Chondrocyte (in vitro differentiated cells): Measurements from ENCODE around the gene ADCY7. TPM values are rescaled to one million over a fixed set of nuclear protein-coding genes. Genes with fewer than 3 reads are reported as not detected.

Source experiments
- DNase-seq: peaks from one replicate; pipeline ENCODE4 v3.0.0; 2021; ENCODE audit warnings: mixed read lengths, low spot score
- H3K27ac Mint-ChIP-seq: one replicate; pipeline ENCODE4 v1.8.0; 2021; ENCODE audit warnings: mild to moderate bottlenecking, moderate library complexity, mixed read lengths; ENCODE audit not compliant: unreplicated experiment
- H3K27me3 Mint-ChIP-seq: 2 replicates; pipeline ENCODE4 v1.8.0; 2021; ENCODE audit warnings: low read depth, mixed read lengths
- H3K36me3 Mint-ChIP-seq: 2 replicates; pipeline ENCODE4 v1.8.0; 2021; ENCODE audit warnings: low read depth, mixed read lengths
- H3K4me1 Mint-ChIP-seq: 2 replicates; pipeline ENCODE4 v1.8.0; 2021; ENCODE audit warnings: low read depth, mild to moderate bottlenecking, mixed read lengths
- H3K4me3 Mint-ChIP-seq: one replicate; pipeline ENCODE4 v1.8.0; 2021; ENCODE audit warnings: mild to moderate bottlenecking, moderate library complexity, mixed read lengths; ENCODE audit not compliant: unreplicated experiment
- H3K9me3 Mint-ChIP-seq: 2 replicates; pipeline ENCODE4 v1.8.0; 2021; ENCODE audit warnings: low read depth, mixed read lengths
- CTCF ChIP-seq: fragments of 200-600 bp; sonication (generic); IDR thresholded peaks from 2 replicates; pipeline ENCODE4 v1.5.0; 2021; ENCODE audit warnings: antibody characterized with exemption, mild to moderate bottlenecking, moderate library complexity
- total RNA-seq: library from RNA; stranded (reverse); gene quantifications from 3 replicates; pipeline ENCODE4 v1.2.1, GENCODE V29; 2021

The ADCY7 gene
- total RNA-seq, 1 donor from 2014 or later, result 9.1 TPM

GRCh38 chr16:50228364-50228868 lies 37.9 kb upstream of the ADCY7 start:
- Mint-ChIP-seq H3K4me1 (peaks cover 14% of the 10 kb centered on the region), H3K9me3 (no peaks in the 10 kb centered on the region), H3K36me3 (peaks cover 17% of the 10 kb centered on the region), H3K4me3 (no peak overlapping the region), H3K27ac (no peak overlapping the region), H3K27me3 (no peaks in the 10 kb centered on the region)
- no peak for TF ChIP-seq CTCF
- DNase-seq, result no peak

DNA sequence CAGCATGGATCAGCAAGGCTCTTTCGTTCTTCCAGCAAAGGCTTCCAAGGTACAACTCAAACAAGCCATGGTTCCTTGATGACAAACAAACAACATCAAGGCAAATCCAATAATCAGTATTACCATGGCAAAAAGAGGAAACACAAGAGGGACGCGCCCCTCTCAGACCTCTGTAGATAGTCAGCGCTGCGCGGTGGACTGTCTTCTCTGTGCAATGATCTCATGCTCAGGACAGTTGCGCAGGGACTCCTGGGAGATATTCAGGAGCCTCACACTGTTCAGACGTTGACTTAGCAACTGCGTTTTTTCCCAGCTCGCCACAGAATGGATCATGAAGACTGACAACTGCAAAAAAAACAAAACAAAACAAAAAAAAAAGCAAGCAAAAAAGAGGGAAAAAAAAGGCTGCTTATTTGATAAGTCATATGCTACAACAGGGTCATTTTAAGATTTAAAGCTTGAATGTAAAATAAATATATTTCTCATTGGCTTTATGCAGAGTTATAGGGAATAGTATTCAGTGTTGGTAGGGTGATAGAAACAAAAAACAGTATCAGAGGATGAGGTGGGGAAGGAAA lies 37.1 kb upstream of the ADCY7 start:
- DNase-seq, result no peak
- Mint-ChIP-seq H3K4me1 (peaks cover 16% of the 10 kb centered on the region), H3K36me3 (peaks cover 17% of the 10 kb centered on the region), H3K4me3 (no peak overlapping the region), H3K9me3 (no peaks in the 10 kb centered on the region), H3K27ac (no peak overlapping the region), H3K27me3 (no peaks in the 10 kb centered on the region)
- no peak for TF ChIP-seq CTCF

GRCh38 chr16:50234771-50235556 lies 31.4 kb upstream of the ADCY7 start:
- Mint-ChIP-seq H3K9me3 (no peaks in the 10 kb centered on the region), H3K27me3 (no peaks in the 10 kb centered on the region), H3K36me3 (no peaks in the 10 kb centered on the region), H3K4me1 (peaks cover 36% of the 10 kb centered on the region), H3K27ac (no peak overlapping the region), H3K4me3 (no peak overlapping the region)
- DNase-seq, result no peak
- TF ChIP-seq CTCF, result no peak

- H3K9me3 Mint-ChIP-seq, result no peaks in the 10 kb centered on the region
- H3K4me1 Mint-ChIP-seq, result peaks cover 36% of the 10 kb centered on the region
- DNase-seq, result no peak
- peaks cover 5% of the 10 kb centered on the region for H3K27me3 Mint-ChIP-seq
- no peak for TF ChIP-seq CTCF
- H3K4me3 Mint-ChIP-seq, result no peak overlapping the region
- peak overlapping the region; percentile 34 for H3K27ac Mint-ChIP-seq
- H3K36me3 Mint-ChIP-seq, result no peaks in the 10 kb centered on the region
Observed at GRCh38 chr16:50235581-50235980, 30.8 kb upstream of the ADCY7 start.

DNA sequence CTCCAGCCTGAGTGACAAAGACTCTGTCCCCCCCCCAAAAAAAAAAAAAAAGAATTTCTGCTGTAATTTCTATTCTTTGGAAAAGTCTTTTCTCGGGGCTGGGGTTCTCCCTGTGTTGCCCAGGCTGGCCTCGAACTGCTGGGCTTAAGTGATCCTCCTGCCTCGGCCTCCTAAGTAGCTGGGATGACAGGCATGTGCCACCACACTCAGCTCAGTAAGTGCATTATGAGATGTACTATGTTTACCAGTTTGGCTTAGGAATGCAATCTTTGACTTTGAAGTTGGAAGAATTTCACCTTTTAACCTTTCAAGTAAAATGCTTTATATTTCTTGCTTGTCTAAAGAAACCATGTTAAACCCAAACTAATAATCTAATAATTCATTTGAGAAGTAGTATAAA lies 28.0 kb upstream of the ADCY7 start:
- Mint-ChIP-seq H3K4me3 (no peak overlapping the region), H3K27ac (no peak overlapping the region), H3K9me3 (no peaks in the 10 kb centered on the region), H3K4me1 (peaks cover 28% of the 10 kb centered on the region), H3K27me3 (peaks cover 12% of the 10 kb centered on the region), H3K36me3 (no peaks in the 10 kb centered on the region)
- no peak for DNase-seq
- TF ChIP-seq CTCF, result no peak
